WTC11 (cell line): ENCODE measurements around the gene MIDN.

Experiments used
- ATF1 ChIP-seq: sonication (generic); formaldehyde crosslinking; IDR thresholded peaks from 2 replicates; pipeline ENCODE4 v1.8.1; 2023; ENCODE audit warnings: mild to moderate bottlenecking, moderate library complexity, missing genetic modification reagents
- FOXK1 ChIP-seq: sonication (generic); formaldehyde crosslinking; IDR thresholded peaks from 2 replicates; pipeline ENCODE4 v1.8.0; 2022; ENCODE audit warnings: mild to moderate bottlenecking, moderate library complexity, missing genetic modification reagents
- GABPB1 ChIP-seq: sonication (generic); formaldehyde crosslinking; IDR thresholded peaks from 2 replicates; pipeline ENCODE4 v1.8.1; 2023; ENCODE audit warnings: mild to moderate bottlenecking, missing genetic modification reagents
- NFE2L1 ChIP-seq: sonication (generic); formaldehyde crosslinking; IDR thresholded peaks from 2 replicates; pipeline ENCODE4 v1.8.1; 2023; ENCODE audit warnings: missing genetic modification reagents
- RORB ChIP-seq: fragments of 250-450 bp; sonication (Bioruptor Pico); IDR thresholded peaks from 2 replicates; pipeline ENCODE4 v1.9.0; 2021; ENCODE audit warnings: mild to moderate bottlenecking
- SP1 ChIP-seq: sonication (generic); formaldehyde crosslinking; conservative IDR thresholded peaks from 2 replicates; pipeline ENCODE4 v1.8.1; 2022; ENCODE audit warnings: missing genetic modification reagents
- ZNF121 ChIP-seq: sonication (generic); formaldehyde crosslinking; IDR thresholded peaks from 2 replicates; pipeline ENCODE4 v1.8.0; 2023; ENCODE audit warnings: missing genetic modification reagents
- ZNF263 ChIP-seq: sonication (generic); formaldehyde crosslinking; IDR thresholded peaks from 2 replicates; pipeline ENCODE4 v1.8.1; 2022; ENCODE audit warnings: low read depth, mild to moderate bottlenecking, moderate library complexity, missing genetic modification reagents
- ZNF317 ChIP-seq: sonication (generic); formaldehyde crosslinking; IDR thresholded peaks from 2 replicates; pipeline ENCODE4 v1.8.1; 2023; ENCODE audit warnings: low read depth, mild to moderate bottlenecking, moderate library complexity, missing genetic modification reagents, borderline replicate concordance
- ZNF416 ChIP-seq: fragments of 250-450 bp; sonication (Bioruptor Pico); IDR thresholded peaks from 2 replicates; pipeline ENCODE4 v1.9.0; 2021; ENCODE audit warnings: mild to moderate bottlenecking, inconsistent platforms
- TF ChIP-seq, protein P1 (sequence below): fragments of 200-600 bp; IDR thresholded peaks from 2 replicates; pipeline ENCODE4 v1.8.0; 2022; ENCODE audit warnings: antibody characterized with exemption
- TF ChIP-seq, protein P2 (sequence below): sonication (generic); formaldehyde crosslinking; IDR thresholded peaks from 2 replicates; pipeline ENCODE4 v1.8.1; 2023; ENCODE audit warnings: mild to moderate bottlenecking, missing genetic modification reagents, moderate library complexity
- TF ChIP-seq, protein P3 (sequence below): sonication (generic); formaldehyde crosslinking; IDR thresholded peaks from 2 replicates; pipeline ENCODE4 v1.8.0; 2022; ENCODE audit warnings: mild to moderate bottlenecking, missing genetic modification reagents

DNA sequence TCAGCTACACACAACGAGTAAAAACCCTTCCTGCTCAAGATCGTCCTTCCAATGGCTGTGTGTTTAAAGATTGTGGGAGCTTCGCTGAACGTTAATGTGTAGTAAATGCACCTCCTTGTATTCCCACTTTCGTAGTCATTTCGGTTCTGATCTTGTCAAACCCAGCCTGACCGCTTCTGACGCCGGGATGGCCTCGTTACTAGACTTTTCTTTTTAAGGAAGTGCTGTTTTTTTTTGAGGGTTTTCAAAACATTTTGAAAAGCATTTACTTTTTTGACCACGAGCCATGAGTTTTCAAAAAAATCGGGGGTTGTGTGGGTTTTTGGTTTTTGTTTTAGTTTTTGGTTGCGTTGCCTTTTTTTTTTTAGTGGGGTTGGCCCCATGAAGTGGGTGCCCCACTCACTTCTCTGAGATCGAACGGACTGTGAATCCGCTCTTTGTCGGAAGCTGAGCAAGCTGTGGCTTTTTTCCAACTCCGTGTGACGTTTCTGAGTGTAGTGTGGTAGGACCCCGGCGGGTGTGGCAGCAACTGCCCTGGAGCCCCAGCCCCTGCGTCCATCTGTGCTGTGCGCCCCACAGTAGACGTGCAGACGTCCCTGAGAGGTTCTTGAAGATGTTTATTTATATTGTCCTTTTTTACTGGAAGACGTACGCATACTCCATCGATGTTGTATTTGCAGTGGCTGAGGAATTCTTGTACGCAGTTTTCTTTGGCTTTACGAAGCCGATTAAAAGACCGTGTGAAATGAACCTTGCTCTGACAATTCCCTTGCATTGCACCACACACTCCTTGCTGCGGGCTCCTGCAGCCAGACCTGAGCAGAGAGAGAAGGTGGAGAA is 24.3 kb downstream of the MIDN start:
- TF ChIP-seq, protein P1, sequence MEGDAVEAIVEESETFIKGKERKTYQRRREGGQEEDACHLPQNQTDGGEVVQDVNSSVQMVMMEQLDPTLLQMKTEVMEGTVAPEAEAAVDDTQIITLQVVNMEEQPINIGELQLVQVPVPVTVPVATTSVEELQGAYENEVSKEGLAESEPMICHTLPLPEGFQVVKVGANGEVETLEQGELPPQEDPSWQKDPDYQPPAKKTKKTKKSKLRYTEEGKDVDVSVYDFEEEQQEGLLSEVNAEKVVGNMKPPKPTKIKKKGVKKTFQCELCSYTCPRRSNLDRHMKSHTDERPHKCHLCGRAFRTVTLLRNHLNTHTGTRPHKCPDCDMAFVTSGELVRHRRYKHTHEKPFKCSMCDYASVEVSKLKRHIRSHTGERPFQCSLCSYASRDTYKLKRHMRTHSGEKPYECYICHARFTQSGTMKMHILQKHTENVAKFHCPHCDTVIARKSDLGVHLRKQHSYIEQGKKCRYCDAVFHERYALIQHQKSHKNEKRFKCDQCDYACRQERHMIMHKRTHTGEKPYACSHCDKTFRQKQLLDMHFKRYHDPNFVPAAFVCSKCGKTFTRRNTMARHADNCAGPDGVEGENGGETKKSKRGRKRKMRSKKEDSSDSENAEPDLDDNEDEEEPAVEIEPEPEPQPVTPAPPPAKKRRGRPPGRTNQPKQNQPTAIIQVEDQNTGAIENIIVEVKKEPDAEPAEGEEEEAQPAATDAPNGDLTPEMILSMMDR: no peak
- TF ChIP-seq ZNF263: no peak
- TF ChIP-seq, protein P2, sequence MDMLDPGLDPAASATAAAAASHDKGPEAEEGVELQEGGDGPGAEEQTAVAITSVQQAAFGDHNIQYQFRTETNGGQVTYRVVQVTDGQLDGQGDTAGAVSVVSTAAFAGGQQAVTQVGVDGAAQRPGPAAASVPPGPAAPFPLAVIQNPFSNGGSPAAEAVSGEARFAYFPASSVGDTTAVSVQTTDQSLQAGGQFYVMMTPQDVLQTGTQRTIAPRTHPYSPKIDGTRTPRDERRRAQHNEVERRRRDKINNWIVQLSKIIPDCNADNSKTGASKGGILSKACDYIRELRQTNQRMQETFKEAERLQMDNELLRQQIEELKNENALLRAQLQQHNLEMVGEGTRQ: no peak
- no peak for TF ChIP-seq GABPB1 (CRISPR knock-in tag)
- TF ChIP-seq, protein P3, sequence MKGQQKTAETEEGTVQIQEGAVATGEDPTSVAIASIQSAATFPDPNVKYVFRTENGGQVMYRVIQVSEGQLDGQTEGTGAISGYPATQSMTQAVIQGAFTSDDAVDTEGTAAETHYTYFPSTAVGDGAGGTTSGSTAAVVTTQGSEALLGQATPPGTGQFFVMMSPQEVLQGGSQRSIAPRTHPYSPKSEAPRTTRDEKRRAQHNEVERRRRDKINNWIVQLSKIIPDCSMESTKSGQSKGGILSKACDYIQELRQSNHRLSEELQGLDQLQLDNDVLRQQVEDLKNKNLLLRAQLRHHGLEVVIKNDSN: no peak
- no peak for TF ChIP-seq ZNF121 (CRISPR knock-in tag)
- no peak for TF ChIP-seq ZNF317 (CRISPR knock-in tag)
- TF ChIP-seq FOXK1 (CRISPR knock-in tag): no peak
- no peak for TF ChIP-seq ZNF416 (CRISPR knock-in tag)
- TF ChIP-seq RORB (CRISPR knock-in tag): no peak
- no peak for TF ChIP-seq SP1
- no peak for TF ChIP-seq ATF1 (CRISPR knock-in tag)
- TF ChIP-seq NFE2L1 (CRISPR knock-in tag): no peak
